H4 (cell line): Measurements from ENCODE around the gene BEND3. TPM values are rescaled to one million over a fixed set of nuclear protein-coding genes. Genes with fewer than 3 reads are reported as not detected.
"Not testable (repeated sequence)": the region's sequence is repeated elsewhere in the genome, so short reads cannot be mapped to it uniquely, and the experiment has no call there.

ENCODE experiments used
- DNase-seq: peaks from one replicate; pipeline ENCODE4 v3.0.0-alpha.2; 2015; ENCODE audit warnings: low spot score
- total RNA-seq: library from RNA; depleted of rRNA; stranded (reverse); fragments of >200 nt; shearing (Covaris generic); gene quantifications from 2 replicates; pipeline ENCODE4 v1.2.3, GENCODE V29; 2014; rRNA removed

BEND3 gene
- total RNA-seq, 1 experiment from 2014 or later, result 2.9 TPM

- no peak for DNase-seq
Observed at GRCh38 chr6:107045826-107046675, 69.3 kb downstream of the BEND3 start.

DNA sequence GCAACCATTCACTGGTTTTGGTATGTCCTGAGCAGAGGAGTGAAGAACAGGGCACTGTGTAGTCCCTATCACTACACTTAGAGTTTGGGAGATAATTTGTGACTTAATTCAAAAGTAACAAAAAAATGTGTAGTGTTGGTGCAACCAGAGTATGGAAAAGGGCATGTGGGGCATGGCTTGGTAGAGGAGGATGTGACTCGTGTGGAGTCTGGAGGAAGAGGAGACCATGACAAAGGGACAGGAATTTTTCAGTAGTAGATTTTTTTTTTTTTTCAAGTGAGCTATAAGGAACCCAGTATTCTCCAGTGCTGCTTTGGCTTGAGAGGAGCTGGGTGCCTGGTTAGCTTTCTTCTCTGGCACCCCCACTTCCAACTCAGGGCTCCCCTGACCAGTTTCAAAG lies 82.2 kb downstream of the BEND3 start:
- DNase-seq, result no peak

DNA sequence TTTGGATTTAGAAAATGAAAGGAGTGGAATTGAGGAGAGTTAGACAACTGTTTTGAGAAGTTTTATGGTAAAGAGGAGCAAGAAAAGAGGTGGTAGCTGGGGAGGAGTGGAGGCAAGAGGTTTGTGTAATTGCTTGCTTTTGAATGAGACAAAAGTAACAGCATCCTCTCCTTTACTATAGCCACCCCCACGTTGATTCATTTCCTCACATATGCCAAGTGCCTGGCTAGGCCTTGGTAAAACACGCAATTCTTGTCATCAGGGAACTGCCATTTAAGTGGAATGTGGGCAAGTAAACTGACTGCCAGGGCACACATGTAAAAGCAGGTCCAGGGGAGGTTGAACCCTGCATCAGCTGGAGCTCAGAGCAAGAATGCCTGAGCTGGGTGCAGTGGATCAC lies 83.3 kb downstream of the BEND3 start:
- DNase-seq, result no peak

GRCh38 chr6:107030151-107030550 lies 85.2 kb downstream of the BEND3 start:
- DNase-seq, result no peak

DNA sequence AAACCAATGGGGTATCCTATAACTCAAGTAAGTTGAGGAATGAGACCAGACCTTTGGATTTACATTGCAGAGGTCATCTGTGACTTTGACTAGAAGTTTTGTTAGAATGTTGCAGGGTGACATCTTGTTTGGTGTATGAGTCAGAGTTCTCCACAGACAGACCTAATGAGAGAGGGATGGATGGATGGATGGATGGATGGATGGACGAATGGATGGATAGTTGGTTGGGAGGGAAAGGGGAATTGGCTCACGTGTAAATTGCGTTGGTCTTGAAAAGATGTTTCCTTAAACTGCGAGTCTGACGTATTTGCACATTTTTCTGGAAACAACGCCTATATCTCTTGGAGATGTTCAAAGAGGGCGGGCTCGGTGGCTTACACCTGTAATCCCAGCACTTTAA lies 88.3 kb downstream of the BEND3 start:
- no peak for DNase-seq

DNA sequence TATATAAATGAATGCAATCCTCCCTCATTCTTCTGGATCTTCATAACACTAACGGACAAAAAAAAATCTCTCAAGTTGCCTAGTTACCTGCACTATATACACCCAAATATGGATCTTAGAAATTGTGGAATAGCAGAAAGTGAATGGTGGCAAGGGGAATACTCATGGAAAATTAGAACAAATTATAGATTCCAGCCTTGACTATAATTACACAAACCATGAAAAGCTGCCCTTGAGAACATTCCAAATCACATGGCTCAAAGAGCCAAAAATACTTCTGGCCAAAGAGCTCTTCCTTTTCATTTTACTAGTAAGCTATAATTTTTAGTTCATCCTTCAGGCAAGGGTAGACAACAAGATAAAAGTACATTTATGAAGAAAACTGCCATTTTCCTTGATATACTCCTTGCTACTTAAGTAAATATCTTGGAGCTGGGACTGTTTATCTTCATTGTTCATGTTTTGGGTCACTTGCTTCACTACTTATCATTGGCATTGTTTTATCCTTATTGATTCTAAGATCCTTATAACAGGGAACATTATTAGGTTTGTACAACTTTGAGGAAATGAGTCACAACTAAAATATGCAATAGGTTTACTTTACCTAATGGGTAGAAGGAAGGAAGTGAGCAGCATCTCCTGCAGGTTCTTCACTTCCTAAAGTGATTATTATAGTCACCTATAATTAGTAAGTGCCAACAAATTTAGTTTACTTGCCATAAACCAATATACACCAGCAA lies 93.7 kb downstream of the BEND3 start:
- no peak for DNase-seq

DNA sequence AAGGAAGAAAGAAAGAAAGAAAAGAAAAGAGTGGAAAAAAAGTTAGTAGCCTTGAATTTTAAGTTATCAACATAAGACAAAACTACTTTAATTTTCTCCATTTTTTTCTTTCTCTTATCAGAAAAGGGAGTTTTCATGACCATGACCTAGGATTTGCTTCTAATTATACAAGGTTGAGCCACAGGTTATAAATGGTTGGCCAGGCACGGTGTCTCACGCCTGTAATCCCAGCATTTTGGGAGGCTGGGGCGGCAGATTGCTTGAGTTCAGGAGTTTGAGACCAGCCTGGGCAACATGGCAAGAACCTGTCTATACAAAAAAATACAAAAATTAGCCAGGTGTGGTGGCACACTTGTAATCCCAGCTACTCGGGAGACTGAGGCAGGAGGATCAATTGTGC lies 95.1 kb downstream of the BEND3 start:
- no peak for DNase-seq

DNA sequence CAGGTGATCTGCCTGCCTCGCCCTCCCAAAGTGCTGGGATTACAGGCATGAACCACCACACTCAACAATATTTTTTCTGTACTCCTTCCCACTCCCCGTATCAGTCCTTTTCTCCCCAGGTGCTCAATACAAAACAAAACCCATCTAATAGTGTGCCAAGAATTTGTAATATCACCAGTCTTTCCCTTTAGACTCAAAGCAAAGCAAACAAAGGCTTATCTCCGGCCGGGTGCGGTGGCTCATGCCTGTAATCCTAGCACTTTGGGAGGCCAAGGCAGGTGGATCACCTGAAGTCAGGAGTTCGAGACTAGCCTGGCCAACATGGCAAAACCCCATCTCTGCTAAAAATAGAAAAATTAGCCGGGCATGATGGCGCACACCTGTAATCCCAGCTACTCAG lies 95.7 kb downstream of the BEND3 start:
- not testable (repeated sequence) for DNase-seq

DNA sequence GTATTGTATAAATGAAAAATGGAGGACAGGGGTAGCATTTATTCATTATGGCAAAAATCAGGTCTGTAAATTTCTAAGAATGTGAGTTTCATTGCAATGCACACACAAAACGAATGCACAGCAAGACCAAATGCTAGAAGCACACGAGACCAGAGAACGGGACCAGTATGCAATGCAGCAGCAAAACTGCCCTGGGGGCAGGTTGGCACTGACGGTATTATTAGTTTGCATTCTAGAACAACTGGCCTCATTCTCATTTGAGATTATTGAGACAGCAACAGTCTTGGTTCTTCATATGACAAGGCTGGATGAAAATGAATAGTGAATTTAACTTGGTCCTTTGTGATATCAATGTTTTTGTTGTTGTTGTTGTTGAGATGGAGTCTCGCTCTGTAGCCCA lies 96.3 kb downstream of the BEND3 start:
- no peak for DNase-seq

Other genes starting within 250 kb of the BEND3 start
- 240 and 276 TPM in 2 replicates for gene CD24, start 140.8 kb downstream of the BEND3 start, total RNA-seq
- gene MTRES1, start 87.3 kb downstream of the BEND3 start, total RNA-seq, result 12.6 and 16.0 TPM in 2 replicates